ENCODE data around the gene IFNGR1. TPM values are rescaled to one million over a fixed set of nuclear protein-coding genes. Genes with fewer than 3 reads are reported as not detected.

The IFNGR1 gene
- total RNA-seq, 1 donor from 2014 or later = 58.3 TPM

DNA sequence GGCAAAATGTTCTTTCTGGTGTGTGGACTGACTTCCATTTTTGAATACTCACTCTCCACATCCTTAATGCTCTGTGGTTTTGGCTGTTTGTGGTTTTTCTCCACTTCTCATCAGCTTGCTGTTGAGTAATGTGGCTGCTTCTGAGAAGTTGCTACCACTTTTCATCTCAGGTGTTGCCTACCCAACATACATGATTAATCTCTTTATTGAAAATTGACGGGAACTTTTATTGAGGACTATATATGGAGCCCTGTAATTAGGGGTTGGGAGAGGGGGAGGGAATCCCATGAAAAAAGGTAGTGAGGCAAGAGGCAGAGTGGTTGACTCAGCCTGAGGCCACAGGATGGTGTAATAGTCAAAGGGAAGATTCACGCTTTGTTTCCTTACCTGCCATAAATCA lies 63.4 kb downstream of the IFNGR1 start:
- Mint-ChIP-seq H3K9me3 (ENCODE audit: unreplicated experiment) (no peaks in the 10 kb centered on the region), H3K4me1 (ENCODE audit: unreplicated experiment) (no peaks in the 10 kb centered on the region), H3K4me3 (ENCODE audit: unreplicated experiment) (no peak overlapping the region), H3K27me3 (ENCODE audit: unreplicated experiment) (no peaks in the 10 kb centered on the region), H3K27ac (ENCODE audit: unreplicated experiment) (no peak overlapping the region), H3K36me3 (ENCODE audit: low read depth, unreplicated experiment) (no peaks in the 10 kb centered on the region)
- DNase-seq (ENCODE audit: low spot score) = no peak
- TF ChIP-seq, protein P1, sequence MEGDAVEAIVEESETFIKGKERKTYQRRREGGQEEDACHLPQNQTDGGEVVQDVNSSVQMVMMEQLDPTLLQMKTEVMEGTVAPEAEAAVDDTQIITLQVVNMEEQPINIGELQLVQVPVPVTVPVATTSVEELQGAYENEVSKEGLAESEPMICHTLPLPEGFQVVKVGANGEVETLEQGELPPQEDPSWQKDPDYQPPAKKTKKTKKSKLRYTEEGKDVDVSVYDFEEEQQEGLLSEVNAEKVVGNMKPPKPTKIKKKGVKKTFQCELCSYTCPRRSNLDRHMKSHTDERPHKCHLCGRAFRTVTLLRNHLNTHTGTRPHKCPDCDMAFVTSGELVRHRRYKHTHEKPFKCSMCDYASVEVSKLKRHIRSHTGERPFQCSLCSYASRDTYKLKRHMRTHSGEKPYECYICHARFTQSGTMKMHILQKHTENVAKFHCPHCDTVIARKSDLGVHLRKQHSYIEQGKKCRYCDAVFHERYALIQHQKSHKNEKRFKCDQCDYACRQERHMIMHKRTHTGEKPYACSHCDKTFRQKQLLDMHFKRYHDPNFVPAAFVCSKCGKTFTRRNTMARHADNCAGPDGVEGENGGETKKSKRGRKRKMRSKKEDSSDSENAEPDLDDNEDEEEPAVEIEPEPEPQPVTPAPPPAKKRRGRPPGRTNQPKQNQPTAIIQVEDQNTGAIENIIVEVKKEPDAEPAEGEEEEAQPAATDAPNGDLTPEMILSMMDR (IDR thresholded peaks at IDR 0.05; ENCODE audit: unreplicated experiment) = no peak

DNA sequence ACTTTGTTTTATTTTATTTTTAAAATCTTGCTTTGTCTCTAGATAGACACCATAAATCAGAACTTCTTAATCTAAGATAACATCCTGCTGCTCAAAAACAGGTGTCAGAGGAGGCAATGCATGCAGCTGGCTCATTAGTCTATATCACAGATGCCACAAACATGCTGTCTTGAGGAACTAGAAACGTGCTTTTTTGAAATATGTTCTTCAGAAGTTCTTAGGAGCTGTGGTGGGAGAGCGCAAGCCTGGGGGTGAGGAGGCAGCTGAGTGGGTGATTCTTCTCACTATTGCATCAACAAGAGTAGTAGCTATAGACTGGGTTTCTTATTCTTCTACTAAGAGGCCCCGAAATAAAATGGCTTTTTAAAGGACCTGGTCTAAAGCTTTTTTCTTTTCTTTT lies 69.1 kb downstream of the IFNGR1 start:
- TF ChIP-seq, protein P1 (IDR thresholded peaks at IDR 0.05; ENCODE audit: unreplicated experiment) = no peak
- no peak for DNase-seq (ENCODE audit: low spot score)
- H3K9me3 Mint-ChIP-seq (ENCODE audit: unreplicated experiment) = no peaks in the 10 kb centered on the region
- no peaks in the 10 kb centered on the region for H3K27me3 Mint-ChIP-seq (ENCODE audit: unreplicated experiment)
- H3K4me1 Mint-ChIP-seq (ENCODE audit: unreplicated experiment) = no peaks in the 10 kb centered on the region
- H3K27ac Mint-ChIP-seq (ENCODE audit: unreplicated experiment) = no peak overlapping the region
- H3K4me3 Mint-ChIP-seq (ENCODE audit: unreplicated experiment) = no peak overlapping the region
- no peaks in the 10 kb centered on the region for H3K36me3 Mint-ChIP-seq (ENCODE audit: low read depth, unreplicated experiment)

DNA sequence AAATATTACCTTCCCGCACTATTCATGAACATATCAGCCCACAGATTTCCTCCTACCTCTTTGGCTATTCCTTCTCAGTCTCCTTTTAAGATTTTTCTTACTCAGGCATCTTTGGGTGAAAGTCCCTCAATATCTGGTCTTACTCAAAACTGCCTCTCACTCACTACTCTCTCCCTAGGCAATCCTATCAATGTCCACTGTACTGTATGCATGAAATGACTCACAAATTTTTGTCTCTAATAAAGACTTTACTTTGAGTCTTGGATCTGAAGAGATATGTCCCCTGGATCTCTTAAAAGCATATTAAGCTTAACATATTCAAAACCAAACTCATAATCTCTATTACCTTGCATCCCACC lies 70.2 kb downstream of the IFNGR1 start:
- Mint-ChIP-seq H3K27me3 (ENCODE audit: unreplicated experiment) (no peaks in the 10 kb centered on the region), H3K4me1 (ENCODE audit: unreplicated experiment) (no peaks in the 10 kb centered on the region), H3K27ac (ENCODE audit: unreplicated experiment) (no peak overlapping the region), H3K4me3 (ENCODE audit: unreplicated experiment) (no peak overlapping the region), H3K9me3 (ENCODE audit: unreplicated experiment) (no peaks in the 10 kb centered on the region), H3K36me3 (ENCODE audit: low read depth, unreplicated experiment) (no peaks in the 10 kb centered on the region)
- TF ChIP-seq, protein P1 (IDR thresholded peaks at IDR 0.05; ENCODE audit: unreplicated experiment) = no peak
- no peak for DNase-seq (ENCODE audit: low spot score)

GRCh38 chr6:137148306-137149034 lies 70.7 kb downstream of the IFNGR1 start:
- Mint-ChIP-seq H3K9me3 (ENCODE audit: unreplicated experiment) (no peaks in the 10 kb centered on the region), H3K27me3 (ENCODE audit: unreplicated experiment) (no peaks in the 10 kb centered on the region), H3K4me3 (ENCODE audit: unreplicated experiment) (no peak overlapping the region), H3K4me1 (ENCODE audit: unreplicated experiment) (no peaks in the 10 kb centered on the region), H3K27ac (ENCODE audit: unreplicated experiment) (no peak overlapping the region), H3K36me3 (ENCODE audit: low read depth, unreplicated experiment) (no peaks in the 10 kb centered on the region)
- TF ChIP-seq, protein P1 (IDR thresholded peaks at IDR 0.05; ENCODE audit: unreplicated experiment) = no peak
- DNase-seq (ENCODE audit: low spot score) = no peak

Other genes starting within 250 kb of the IFNGR1 start
- 0.10 TPM for gene IL20RA, start 174.4 kb downstream of the IFNGR1 start, total RNA-seq (ENCODE audit: unreplicated experiment)
- gene IL22RA2, start 45.7 kb downstream of the IFNGR1 start, total RNA-seq (ENCODE audit: unreplicated experiment) = not detected